ENCODE results near the gene AURKA. TPM values are rescaled to one million over a fixed set of nuclear protein-coding genes. Genes with fewer than 3 reads are reported as not detected.

Gene AURKA
- total and polyA plus RNA-seq, 2 experiments from 2014 or later: 75.8 to 82.0 TPM

- TF ChIP-seq JUNB (IDR thresholded peaks at IDR 0.05; ENCODE audit: unreplicated experiment) (no peak), ZNF114 (CRISPR knock-in tag; IDR thresholded peaks at IDR 0.05) (no peak), EZH2 (IDR thresholded peaks at IDR 0.05; ENCODE audit: low read depth, unreplicated experiment) (no peak), ZNF331 (CRISPR knock-in tag; IDR thresholded peaks at IDR 0.05; ENCODE audit: low read depth) (no peak), NANOG (IDR thresholded peaks at IDR 0.05; ENCODE audit: borderline replicate concordance) (no peak)
These were observed 41.9 kb upstream of the AURKA start (continued) for GRCh38 chr20:56433880-56434255.

GRCh38 chr20:56433221-56433879, 41.3 kb upstream of the AURKA start:
- Mint-ChIP-seq H3K27ac (no peak overlapping the region), H3K4me3 (no peak overlapping the region), H3K36me3 (ENCODE audit: low read depth) (no peaks in the 10 kb centered on the region; the same call in 2 of the 3 replicates), H3K27me3 (ENCODE audit: insufficient read depth, low read depth, poor library complexity) (peaks cover 10% of the 10 kb centered on the region), H3K4me1 (no peaks in the 10 kb centered on the region; the same call in 2 of the 3 replicates), H3K9me3 (no peaks in the 10 kb centered on the region; the same call in 2 of the 3 replicates)
- ATAC-seq (no peak), DNase-seq (ENCODE audit: low spot score) (no peak)
- Histone ChIP-seq H3K4me2 (no peak overlapping the region), H3K9me2 (ENCODE audit: insufficient read depth) (no peaks in the 10 kb centered on the region), H3K27me3 (ENCODE audit: insufficient read depth) (no peaks in the 10 kb centered on the region), H2AFZ (no peak overlapping the region), H3F3A (replicated peaks; ENCODE audit: low read depth) (no peaks in the 10 kb centered on the region), H4K20me1 (replicated peaks; ENCODE audit: insufficient read depth) (no peaks in the 10 kb centered on the region), H3K79me2 (replicated peaks; ENCODE audit: insufficient read depth) (no peaks in the 10 kb centered on the region), H3K4me3 (no peak overlapping the region), H3K27ac (ENCODE audit: low read depth) (no peak overlapping the region), H3K36me3 (ENCODE audit: insufficient read depth) (no peaks in the 10 kb centered on the region), H3K4me1 (ENCODE audit: insufficient read depth) (no peaks in the 10 kb centered on the region)
- no peak for TF ChIP-seq POLR2AphosphoS5 (IDR thresholded peaks at IDR 0.05; ENCODE audit: low read depth)
- TF ChIP-seq REST (IDR thresholded peaks at IDR 0.05; ENCODE audit: unreplicated experiment): no peak
- TF ChIP-seq ZNF114 (CRISPR knock-in tag; IDR thresholded peaks at IDR 0.05): no peak
- TF ChIP-seq ZNF331 (CRISPR knock-in tag; IDR thresholded peaks at IDR 0.05; ENCODE audit: low read depth): no peak
- no peak for TF ChIP-seq JUNB (IDR thresholded peaks at IDR 0.05; ENCODE audit: unreplicated experiment)
- no peak for TF ChIP-seq CREB1 (CRISPR knock-in tag; IDR thresholded peaks at IDR 0.05; ENCODE audit: low read depth)
- no peak for TF ChIP-seq ZNF462 (CRISPR knock-in tag; IDR thresholded peaks at IDR 0.05)
- TF ChIP-seq ETS1 (IDR thresholded peaks at IDR 0.05): no peak
- TF ChIP-seq EZH2phosphoT487 (IDR thresholded peaks at IDR 0.05; ENCODE audit: unreplicated experiment): no peak
- no peak for TF ChIP-seq CTCF (conservative IDR thresholded peaks at IDR 0.05; ENCODE audit: low read depth in 2 of 2)
- no peak for TF ChIP-seq EZH2 (IDR thresholded peaks at IDR 0.05; ENCODE audit: low read depth, unreplicated experiment)
